HG02588 (cell line): ENCODE data around the gene ATG4C.
"Not testable (repeated sequence)": the region's sequence is repeated elsewhere in the genome, so short reads cannot be mapped to it uniquely, and the experiment has no call there.

Experiments used
- ATAC-seq: cut with Tn5 transposase; IDR thresholded peaks from one replicate; pipeline ENCODE4 v1.9.1; 2021; ENCODE audit warnings: mild to moderate bottlenecking, moderate library complexity; ENCODE audit not compliant: unreplicated experiment

The ATG4C gene

DNA sequence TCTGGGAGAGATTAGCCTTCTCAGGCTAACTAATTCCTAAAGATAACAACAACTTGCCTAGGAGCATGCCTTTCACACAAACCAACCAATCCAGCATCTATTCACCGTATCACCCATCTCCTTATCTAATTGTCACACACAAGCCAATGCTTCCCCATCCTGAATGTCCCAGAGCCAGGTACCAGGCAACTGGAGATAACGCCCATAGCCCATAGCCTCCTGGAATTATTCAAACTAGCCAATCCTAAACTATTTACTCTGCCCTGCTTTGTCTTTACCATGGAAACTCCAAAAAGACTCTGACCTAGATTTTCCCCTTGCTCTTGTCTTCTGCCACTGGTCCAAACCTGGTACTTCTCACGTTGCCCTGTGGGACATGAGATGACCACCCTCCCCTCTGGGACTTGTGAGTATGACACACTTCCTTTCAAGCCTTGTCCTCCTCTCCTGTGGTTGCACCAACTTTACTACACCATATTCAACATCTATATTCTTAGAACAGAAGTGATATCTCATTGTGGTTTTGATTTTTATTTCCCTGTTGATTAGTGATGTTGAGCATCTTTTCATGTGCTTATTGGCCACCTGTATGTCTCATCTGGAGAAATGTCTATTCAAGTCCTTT lies 8.8 kb upstream of the ATG4C start:
- ATAC-seq, result no peak

DNA sequence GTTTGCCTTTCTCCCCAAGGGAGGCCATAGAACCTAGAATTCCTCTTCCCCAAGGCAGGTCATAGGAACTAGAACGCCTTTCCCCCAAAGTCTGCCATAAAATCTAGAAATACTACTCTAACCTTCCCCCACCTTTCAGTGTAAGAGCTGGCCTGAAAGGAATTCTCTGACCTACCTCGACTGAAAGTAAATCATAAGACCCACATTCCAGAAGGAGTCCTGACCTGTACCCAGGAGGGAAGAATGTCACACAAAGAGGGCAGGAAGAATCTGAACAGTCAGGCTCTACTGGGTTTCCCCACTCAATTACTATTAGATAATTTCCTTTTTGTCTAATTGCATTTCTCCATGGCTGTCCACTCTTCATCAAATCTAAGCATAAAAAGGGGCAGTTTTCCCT lies 5.7 kb upstream of the ATG4C start:
- no peak for ATAC-seq

GRCh38 chr1:62781841-62782543 lies 1.9 kb upstream of the ATG4C start:
- ATAC-seq, result no peak

- ATAC-seq, result not testable (repeated sequence)
These were observed 1.3 kb upstream of the ATG4C start for GRCh38 chr1:62782544-62783212.

DNA sequence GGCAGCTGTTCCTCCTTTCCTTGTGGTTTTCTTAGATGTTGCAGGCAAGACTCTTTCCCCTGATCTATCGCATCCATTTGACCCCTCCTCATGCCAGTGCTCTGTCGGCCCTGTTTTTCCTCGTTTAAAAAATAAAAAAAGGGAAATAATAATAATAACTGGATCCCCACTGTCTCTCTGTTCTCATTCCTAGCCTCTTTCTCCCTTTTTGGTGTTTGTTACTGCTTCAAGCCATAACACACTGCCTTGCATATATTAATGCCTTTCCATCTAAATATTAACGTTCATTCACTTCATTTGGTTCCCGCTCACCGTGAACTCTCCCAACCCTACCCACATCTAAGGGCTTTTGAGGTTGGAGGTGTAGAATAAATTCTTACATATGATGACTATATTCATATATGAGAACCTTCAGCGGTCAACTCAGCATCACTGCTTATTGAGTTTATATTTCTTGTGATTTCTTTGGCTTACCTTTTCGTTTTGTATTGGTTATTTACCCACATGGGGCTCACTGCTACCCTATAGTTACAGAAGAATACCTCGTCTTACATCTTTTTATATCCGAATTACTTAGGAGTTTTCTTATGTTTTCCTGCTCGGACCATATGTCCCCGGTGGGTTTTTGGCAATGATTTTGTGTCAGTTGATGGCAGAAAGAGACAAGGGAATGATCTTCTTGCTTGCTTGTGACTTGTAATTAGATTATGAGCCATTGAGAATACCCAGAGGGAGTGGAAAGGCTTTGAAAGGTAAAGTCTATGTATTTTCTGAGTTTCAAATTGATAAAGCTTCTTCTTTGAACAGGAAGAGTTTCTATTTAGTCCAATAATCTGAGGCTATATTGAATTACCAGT lies 805 bp downstream of the ATG4C start:
- peak; percentile 23 for ATAC-seq

- ATAC-seq, result no peak
These were observed 6.8 kb downstream of the ATG4C start for GRCh38 chr1:62790716-62791115.

GRCh38 chr1:62794053-62794452 lies 10.1 kb downstream of the ATG4C start:
- ATAC-seq, result no peak

DNA sequence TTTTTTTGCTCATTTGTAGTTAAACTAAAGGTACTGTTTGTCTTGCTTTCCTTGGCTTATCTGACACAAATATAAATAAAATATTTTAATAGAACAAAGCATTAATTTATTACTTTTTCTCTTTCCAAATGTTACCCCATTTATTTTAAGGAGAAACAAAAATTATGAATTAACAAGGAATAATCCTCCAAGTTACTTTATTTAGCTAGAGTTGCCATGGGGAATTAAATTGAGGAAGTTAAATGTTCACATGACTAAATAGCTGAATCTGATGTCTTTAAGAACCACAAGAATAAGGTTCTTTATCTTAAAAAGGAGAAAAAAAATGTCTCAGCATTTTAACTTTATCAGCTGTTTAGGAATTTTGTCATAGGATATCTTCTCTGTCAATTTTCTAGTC lies 12.3 kb downstream of the ATG4C start:
- ATAC-seq, result no peak

DNA sequence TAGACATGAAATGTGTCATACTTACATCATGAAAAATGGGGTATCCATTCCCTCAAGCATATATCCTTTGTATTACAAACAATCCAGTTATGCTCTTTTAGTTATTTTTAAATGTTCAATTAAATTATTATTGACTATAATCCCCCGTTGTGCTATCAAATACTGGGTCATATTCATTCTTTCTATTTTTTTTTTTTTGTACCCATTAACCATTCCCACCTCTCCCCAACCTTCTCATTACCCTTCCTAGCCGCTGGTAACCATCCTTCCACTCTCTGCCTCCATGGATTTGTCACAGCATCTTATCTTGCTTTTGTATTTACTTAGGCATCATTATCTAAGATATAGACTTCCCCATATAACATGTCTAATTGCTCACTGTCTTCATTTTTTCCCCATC lies 15.8 kb downstream of the ATG4C start:
- no peak for ATAC-seq

GRCh38 chr1:62800281-62800680 lies 16.3 kb downstream of the ATG4C start:
- ATAC-seq, result peak; percentile 56

- peak; percentile 99 for ATAC-seq
These were observed 16.9 kb downstream of the ATG4C start for GRCh38 chr1:62800825-62801306.

DNA sequence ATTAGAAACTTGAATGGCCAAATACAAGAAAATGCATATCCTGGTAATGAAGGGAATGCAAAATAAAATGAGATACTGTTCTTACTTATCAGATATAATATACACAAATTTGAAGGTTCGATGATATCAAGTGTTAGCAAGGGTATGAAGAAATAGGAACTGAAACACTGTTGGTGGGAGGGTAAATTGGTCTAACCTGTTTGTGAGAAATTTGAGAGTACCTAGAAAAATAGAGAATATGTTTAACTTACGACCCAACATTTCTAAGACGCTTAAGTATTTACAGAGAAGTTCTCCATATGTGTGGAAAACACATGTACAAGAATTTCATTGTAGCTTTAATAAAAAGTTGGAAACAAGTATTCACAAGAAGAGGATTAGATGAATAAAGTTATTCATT lies 25.9 kb downstream of the ATG4C start:
- ATAC-seq, result no peak

DNA sequence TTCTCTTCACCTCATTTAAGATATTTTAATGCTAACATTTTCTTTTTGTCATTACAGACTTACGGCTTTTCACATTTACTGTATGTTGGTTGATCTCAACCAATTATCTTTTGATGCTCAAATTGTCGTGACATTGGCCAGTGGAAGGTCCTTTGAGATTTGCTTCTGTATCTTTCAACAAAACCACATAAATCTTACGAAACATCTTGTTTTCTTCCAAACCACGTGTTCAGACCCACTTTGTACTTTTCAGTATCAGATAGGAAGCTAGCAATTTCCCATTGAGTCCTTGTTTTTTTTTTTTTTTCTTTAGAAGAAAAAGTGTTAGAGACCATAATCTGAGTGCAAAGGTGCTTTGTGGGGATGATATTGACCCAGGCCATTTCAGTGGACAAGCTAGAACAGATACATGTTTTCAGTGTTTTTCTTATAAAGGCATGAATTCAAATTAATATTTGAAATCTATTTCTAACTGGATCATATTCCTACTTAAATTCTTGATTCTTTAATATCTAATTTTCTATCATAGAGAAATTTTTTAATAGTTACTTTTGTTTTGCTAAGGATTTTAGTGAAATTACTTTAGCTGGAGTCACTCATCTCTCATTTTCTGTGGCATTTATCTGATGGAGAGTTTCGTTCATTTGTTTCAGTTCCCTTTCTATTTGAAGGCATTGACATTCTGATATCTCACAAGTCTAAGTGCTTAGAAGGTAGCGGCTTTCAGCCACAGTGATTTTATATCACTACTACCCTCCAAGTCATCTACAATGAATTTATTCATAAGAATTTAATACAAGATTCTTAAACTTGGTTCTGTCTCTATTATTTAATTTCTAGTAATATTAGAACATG lies 26.7 kb downstream of the ATG4C start:
- peak; percentile 97 for ATAC-seq

GRCh38 chr1:62823556-62823955 lies 39.6 kb downstream of the ATG4C start:
- ATAC-seq, result no peak

DNA sequence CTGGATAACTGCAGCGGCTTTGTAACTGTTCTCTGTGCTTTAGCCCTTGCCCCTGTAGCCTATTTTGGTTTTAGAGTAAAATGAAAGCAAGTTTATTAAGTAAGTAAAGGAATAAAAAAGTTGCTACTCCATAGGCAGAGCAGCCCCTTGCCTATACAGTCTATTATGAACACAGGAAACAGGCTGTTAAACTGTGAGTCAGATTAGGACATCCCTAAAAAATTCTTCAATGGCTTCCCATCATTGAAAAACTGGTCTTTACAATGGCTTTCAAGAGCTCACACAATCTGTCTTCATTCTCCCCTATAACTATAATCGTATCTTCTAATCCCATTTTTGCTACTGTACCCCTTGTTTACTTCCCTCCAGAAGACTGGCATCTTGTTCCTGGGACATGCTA lies 43.0 kb downstream of the ATG4C start:
- no peak for ATAC-seq

- ATAC-seq, result not testable (repeated sequence)
These were observed 43.9 kb downstream of the ATG4C start for GRCh38 chr1:62827786-62828185.

- ATAC-seq, result no peak
These were observed 48.3 kb downstream of the ATG4C start for GRCh38 chr1:62832276-62832675.

GRCh38 chr1:62833529-62833928 lies 49.6 kb downstream of the ATG4C start:
- no peak for ATAC-seq

DNA sequence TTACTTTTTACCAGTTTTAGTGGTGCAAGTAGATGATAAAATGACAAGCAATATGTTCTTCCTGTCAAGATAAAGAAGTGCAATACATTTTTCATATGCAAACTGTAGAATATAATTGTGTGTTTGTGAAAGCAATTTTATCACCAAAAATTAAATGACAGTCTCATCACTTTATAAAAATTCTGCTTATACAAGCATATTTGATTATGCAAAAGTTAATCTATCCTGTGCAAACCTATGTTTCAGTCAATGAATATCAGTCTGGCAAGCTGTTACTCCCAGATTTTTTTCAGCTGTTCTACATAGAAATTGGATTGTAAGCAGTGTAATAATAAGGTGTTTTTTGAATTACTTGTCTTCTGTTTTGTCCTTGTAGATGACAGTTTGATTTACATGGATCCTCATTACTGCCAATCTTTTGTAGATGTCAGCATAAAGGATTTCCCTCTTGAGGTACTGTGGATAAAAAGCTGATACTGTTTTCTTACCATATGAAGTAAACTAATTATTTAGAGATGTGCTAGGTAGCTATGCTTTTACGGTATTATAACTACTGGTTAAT lies 50.5 kb downstream of the ATG4C start:
- no peak for ATAC-seq
